Measurements from ENCODE around the gene UTS2B.

GRCh38 chr3:191336833-191337232 is 6.5 kb upstream of the UTS2B start:
- TF ChIP-seq SUZ12 (IDR thresholded peaks at IDR 0.05; ENCODE audit: extremely low read depth, insufficient read depth, insufficient read length) = no peak
- TF ChIP-seq YY1 (IDR thresholded peaks at IDR 0.05; ENCODE audit: insufficient read depth, insufficient read length) = no peak

Measured in NT2/D1 (cell line).